MM.1S (cell line): ENCODE data around the gene NANOG.
"Not testable (repeated sequence)": the region's sequence is repeated elsewhere in the genome, so short reads cannot be mapped to it uniquely, and the experiment has no call there.

Source experiments
- CTCF ChIP-seq: fragments of 300-600 bp; sonication (generic); IDR thresholded peaks from 2 replicates; pipeline ENCODE4 v1.5.1; 2016; ENCODE audit warnings: antibody characterized with exemption, low read length, mixed read lengths
- EZH2 ChIP-seq: fragments of 300-600 bp; sonication (generic); optimal IDR thresholded peaks from 2 replicates; pipeline ENCODE3; 2017; ENCODE audit warnings: low read depth, mild to moderate bottlenecking, antibody characterized with exemption, low read length, mixed read lengths
- EZH2phosphoT487 ChIP-seq: fragments of 300-600 bp; sonication (generic); IDR thresholded peaks from 2 replicates; pipeline ENCODE4 v1.6.1; 2018; ENCODE audit warnings: antibody characterized with exemption, low read length

- TF ChIP-seq CTCF, EZH2, EZH2phosphoT487: not testable (repeated sequence)
Observed at GRCh38 chr12:7797269-7797668, 8.1 kb downstream of the NANOG start.
